BE2C (cell line): Measurements from ENCODE around the gene FOSL1.

ENCODE experiments used
- DNase-seq: peaks from one replicate; pipeline ENCODE4 v3.0.0-alpha.2; 2020
- H3K27me3 ChIP-seq: fragments of 250-450 bp; sonication (Bioruptor Pico); 2 replicates; pipeline ENCODE4 v1.5.1; 2020; ENCODE audit warnings: mild to moderate bottlenecking
- H3K36me3 ChIP-seq: fragments of 250-450 bp; sonication (Bioruptor Pico); 2 replicates; pipeline ENCODE4 v1.5.1; 2020; ENCODE audit warnings: mild to moderate bottlenecking
- H3K4me1 ChIP-seq: fragments of 250-450 bp; sonication (Bioruptor Pico); 2 replicates; pipeline ENCODE4 v1.5.1; 2020
- H3K4me3 ChIP-seq: 2 replicates; pipeline ENCODE4 v1.5.1; 2011; ENCODE audit warnings: low read depth, low read length
- H3K9me3 ChIP-seq: fragments of 250-450 bp; sonication (Bioruptor Pico); 2 replicates; pipeline ENCODE4 v1.5.1; 2020
- TF ChIP-seq, protein P1 (sequence below): IDR thresholded peaks from 2 replicates; pipeline ENCODE4 v1.5.1; 2012; ENCODE audit warnings: mild to moderate bottlenecking, low read depth, low read length

The FOSL1 gene

GRCh38 chr11:65872586-65873317 lies 27.4 kb downstream of the FOSL1 start, which contains the start of gene EFEMP2:
TSS of gene EFEMP2 (minus strand) at chr11:65872800. CDS start at chr11:65872354, 446 bp downstream.
- Histone ChIP-seq H3K4me1 (peaks cover 13% of the 10 kb centered on the region), H3K36me3 (no peaks in the 10 kb centered on the region), H3K9me3 (no peaks in the 10 kb centered on the region), H3K4me3 (peak within 1 kb of the TSS; percentile 59), H3K27me3 (no peaks in the 10 kb centered on the region)
- TF ChIP-seq, protein P1, sequence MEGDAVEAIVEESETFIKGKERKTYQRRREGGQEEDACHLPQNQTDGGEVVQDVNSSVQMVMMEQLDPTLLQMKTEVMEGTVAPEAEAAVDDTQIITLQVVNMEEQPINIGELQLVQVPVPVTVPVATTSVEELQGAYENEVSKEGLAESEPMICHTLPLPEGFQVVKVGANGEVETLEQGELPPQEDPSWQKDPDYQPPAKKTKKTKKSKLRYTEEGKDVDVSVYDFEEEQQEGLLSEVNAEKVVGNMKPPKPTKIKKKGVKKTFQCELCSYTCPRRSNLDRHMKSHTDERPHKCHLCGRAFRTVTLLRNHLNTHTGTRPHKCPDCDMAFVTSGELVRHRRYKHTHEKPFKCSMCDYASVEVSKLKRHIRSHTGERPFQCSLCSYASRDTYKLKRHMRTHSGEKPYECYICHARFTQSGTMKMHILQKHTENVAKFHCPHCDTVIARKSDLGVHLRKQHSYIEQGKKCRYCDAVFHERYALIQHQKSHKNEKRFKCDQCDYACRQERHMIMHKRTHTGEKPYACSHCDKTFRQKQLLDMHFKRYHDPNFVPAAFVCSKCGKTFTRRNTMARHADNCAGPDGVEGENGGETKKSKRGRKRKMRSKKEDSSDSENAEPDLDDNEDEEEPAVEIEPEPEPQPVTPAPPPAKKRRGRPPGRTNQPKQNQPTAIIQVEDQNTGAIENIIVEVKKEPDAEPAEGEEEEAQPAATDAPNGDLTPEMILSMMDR, result no peak
- no peak for DNase-seq

DNA sequence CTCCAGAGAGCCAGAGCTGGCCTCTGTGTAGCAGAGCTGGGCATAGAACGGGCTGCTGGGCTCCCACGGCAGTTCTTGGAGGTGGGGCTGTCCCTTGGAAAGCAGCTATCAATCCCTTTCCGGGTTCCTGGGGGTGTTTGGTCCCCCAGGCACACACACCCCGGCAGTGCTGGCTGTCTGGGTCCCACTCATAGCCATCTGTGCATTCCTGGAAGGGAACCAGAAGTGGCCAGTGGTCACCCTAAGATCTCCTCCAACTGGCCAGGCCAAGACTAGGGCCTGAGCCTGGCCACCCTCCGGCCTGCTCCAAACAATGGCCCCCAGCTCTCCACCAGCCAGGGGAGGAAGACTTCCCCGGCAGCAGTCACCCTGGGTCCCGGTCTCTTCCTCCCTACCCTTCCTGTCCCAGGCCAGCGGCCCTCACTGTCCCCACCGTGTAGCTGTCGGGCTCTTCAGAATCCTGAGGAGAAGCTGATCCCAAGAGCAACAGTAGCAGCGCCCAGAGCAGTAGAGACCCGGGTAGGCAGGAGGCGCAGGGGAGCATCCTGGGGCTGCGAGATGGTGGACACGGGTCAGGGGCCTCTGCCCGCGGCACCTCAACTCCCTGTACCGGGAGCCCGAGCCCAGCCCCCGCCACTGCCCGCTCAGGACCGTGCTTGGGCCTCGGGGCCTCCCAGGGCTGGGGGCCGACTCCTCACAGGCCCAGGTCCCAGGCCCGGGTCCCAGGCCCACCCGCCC lies 28.2 kb downstream of the FOSL1 start:
- Histone ChIP-seq H3K27me3 (no peaks in the 10 kb centered on the region), H3K9me3 (no peaks in the 10 kb centered on the region), H3K36me3 (no peaks in the 10 kb centered on the region), H3K4me3 (peak overlapping the region; percentile 8; the same call in 1 of the 2 replicates), H3K4me1 (peaks cover 13% of the 10 kb centered on the region)
- no peak for DNase-seq
- TF ChIP-seq, protein P1, result no peak

GRCh38 chr11:65870706-65871681 lies 29.2 kb downstream of the FOSL1 start:
- TF ChIP-seq, protein P1, result no peak
- Histone ChIP-seq H3K36me3 (no peaks in the 10 kb centered on the region), H3K27me3 (no peaks in the 10 kb centered on the region), H3K4me3 (no peak overlapping the region), H3K4me1 (peaks cover 13% of the 10 kb centered on the region), H3K9me3 (no peaks in the 10 kb centered on the region)
- peak; percentile 86 for DNase-seq

- H3K36me3 ChIP-seq, result peaks cover 5% of the 10 kb centered on the region
- no peaks in the 10 kb centered on the region for H3K27me3 ChIP-seq
- H3K4me3 ChIP-seq, result no peak overlapping the region
- TF ChIP-seq, protein P1, result no peak
- no peaks in the 10 kb centered on the region for H3K9me3 ChIP-seq
- H3K4me1 ChIP-seq, result peaks cover 13% of the 10 kb centered on the region
- DNase-seq, result no peak
These were observed 29.9 kb downstream of the FOSL1 start for GRCh38 chr11:65870307-65870658.

GRCh38 chr11:65869643-65870306 lies 30.4 kb downstream of the FOSL1 start:
- TF ChIP-seq, protein P1, result no peak
- H3K4me3 ChIP-seq, result no peak overlapping the region
- no peak for DNase-seq
- no peaks in the 10 kb centered on the region for H3K27me3 ChIP-seq
- no peaks in the 10 kb centered on the region for H3K9me3 ChIP-seq
- H3K4me1 ChIP-seq, result peaks cover 13% of the 10 kb centered on the region
- peaks cover 10% of the 10 kb centered on the region for H3K36me3 ChIP-seq
